NCI-H2107 treated with DMSO at 0.1 percent for 48 hours (cell line): ENCODE measurements around the gene RPL41.

ENCODE experiments used
- DNase-seq: peaks from one replicate; lab custom pipeline; 2025; ENCODE audit not compliant: unreplicated experiment; lab: John Stamatoyannopoulos, UW

The RPL41 gene

DNA sequence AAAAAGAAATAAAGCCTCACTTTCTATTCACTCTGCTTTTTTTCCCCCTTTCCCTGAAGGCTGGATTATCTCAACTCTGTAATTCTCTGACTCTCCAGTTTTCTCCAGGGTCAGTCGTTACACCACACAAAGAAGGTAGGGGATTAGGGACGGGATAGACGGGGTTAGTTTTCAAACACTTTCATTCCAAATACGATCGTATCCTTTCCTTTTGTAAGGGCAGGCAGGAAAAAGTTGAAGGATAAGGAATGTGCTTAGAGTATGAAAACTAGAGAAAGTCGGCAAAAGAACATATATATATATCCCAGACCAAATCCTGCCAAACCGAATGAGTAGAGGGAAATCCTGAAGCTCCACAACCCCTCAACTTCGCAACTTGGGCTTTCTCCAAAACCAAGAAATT, 11.1 kb downstream of the RPL41 start:
- no peak for DNase-seq

DNA sequence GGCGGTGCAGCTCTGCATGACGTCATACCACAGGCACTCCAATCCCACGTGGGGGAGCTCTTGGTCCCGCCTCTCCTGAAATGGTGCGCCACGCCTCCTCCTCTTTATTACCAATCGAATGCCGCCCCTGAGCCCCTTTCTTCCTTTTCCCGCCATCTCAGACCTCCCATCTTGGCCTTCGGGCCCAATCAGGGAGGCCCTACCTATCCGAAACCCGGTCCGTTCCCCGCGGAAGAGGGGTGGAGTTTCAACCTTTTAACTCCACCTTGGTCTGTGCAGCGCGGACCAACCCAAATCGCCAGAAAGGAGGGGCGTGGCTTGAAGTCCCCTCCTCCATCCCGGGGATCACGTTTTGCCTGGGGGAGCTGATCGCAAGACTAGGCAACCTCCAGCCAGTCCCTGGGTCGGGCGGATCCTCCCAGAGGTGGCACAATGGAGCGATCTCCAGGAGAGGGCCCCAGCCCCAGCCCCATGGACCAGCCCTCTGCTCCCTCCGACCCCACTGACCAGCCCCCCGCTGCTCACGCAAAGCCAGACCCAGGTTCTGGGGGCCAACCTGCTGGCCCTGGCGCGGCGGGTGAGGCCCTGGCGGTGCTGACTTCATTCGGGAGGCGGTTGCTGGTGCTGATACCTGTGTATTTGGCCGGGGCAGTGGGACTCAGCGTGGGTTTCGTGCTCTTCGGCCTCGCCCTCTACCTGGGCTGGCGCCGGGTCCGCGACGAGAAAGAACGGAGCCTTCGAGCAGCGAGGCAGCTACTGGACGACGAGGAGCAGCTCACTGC, 11.6 kb downstream of the RPL41 start, which contains the start of gene ESYT1:
ESYT1 (plus strand) TSS at position 380 of the 782 bp plus-strand sequence; CDS start at position 433, 53 bp downstream.
- DNase-seq = peak; percentile 99

DNA sequence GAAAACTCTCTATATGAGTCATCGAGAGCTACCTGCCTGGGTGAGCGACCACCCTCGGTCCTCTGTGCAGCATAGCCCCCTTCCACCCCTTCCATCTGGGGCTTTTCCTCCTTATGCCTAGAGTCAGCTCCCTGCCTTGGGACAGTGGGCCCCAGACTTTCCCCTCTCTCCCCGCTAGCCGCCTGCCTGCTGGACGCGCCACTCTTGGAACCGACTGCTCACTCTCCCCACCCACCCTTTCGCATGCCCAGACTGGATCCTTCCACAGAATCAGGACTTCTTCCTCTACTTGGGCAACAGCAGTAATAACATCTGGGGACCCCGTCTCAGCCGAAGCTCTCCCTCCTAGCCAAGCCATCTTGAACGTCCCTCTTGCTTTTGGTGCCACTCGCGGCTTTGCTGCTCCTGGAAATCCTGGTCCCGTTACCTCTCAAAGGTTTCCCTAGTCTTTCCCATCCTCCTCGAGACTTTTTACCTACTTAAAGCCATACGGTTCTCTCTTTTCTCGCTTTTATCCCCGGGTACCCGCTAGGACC, 12.3 kb downstream of the RPL41 start:
- DNase-seq = no peak

DNA sequence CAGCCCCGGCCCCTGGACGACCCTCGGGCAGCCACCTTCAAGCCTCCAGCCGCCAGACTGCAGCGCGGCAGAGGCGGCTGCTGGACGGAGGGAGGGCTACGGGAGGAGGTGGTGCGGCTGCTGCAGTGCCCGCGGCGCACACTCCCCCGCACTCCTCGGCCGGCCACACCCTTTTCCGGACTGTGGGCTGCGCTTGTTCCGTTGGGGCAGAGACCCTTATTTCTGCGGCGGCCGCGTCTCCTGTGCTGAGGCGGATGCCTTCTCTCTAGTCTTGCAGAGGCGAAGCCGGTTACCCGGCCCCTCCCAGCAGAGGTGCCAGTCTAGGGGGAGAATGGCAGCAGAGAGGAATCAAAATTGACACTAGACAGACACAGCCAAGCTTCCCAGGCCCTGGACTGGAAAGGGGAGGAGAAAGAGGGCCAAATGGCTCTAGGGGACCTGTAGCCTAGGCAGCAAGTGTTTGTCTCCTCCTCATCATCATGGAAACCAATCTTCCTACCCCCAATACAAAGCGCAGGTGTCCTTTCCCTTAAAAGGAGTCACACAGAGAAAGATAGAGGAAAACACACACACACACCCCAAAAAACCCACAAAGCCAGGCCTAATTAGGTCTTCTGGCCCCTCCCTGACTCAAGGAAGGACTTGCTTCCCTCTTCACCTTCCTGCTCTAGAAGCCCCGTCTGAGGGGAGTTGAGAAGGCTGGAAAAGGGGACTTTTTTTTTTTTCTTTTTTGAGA, 12.9 kb downstream of the RPL41 start:
- no peak for DNase-seq

DNA sequence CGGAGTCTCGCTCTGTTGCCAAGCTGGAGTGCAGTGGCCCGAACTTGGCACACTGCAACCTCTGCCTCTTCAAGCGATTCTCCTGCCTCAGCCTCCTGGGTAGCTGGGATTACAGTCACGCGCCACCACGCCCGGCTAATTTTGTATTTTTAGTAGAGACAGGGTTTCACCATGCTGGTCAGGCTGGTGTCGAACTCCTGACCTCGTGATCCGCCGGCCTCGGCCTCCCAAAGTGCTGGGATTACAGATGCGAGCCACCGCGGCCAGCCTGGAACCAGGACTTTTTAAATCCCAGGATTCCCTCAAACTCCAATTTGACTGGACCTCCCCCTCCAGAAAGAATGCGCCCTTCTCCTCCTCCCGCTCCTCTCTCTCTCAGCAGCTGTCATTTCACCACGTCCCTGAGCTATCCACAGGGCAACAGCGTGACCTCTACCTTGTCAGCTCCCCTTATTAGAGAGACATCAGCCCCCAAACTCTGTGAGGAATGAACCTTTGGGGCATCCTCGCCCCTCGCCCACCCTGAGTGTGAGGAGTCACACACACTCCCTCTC, 13.6 kb downstream of the RPL41 start:
- DNase-seq = no peak

DNA sequence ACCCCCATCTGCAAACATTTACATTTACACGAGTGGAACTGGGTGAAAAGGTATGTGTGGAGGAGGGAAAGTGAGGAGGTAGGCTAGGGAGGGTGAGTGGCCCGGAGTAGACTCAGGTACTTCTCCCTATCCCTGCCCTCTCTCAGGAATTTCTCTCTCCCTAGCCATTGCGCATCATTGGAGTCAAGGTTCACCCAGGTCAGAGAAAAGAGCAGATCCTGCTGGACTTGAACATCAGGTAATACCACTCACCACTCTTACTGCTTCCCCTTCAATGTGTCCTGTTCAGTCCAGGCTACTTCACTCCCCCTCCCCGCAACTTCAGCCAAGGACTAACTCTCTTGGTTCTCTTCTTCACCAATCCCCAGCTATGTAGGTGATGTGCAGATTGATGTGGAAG, 14.4 kb downstream of the RPL41 start:
- no peak for DNase-seq

DNA sequence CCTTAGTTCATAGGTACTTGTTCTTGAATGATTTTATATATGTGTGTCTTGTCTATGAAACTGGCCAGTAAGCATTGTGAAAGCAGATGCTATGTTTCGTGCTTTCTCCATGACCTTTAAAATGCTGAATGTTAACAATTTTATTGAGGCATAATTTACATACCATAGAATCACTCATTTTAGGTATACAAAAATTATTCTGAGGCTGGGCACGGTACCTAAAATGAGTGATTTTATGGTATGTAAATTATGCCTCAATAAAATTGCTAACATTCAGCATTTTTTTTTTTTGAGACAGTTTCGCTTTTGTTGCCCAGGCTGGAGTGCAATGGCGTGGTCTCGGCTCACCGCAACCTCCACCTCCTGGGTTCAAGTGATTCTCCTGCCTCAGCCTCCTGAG, 18.5 kb downstream of the RPL41 start:
- no peak for DNase-seq

DNA sequence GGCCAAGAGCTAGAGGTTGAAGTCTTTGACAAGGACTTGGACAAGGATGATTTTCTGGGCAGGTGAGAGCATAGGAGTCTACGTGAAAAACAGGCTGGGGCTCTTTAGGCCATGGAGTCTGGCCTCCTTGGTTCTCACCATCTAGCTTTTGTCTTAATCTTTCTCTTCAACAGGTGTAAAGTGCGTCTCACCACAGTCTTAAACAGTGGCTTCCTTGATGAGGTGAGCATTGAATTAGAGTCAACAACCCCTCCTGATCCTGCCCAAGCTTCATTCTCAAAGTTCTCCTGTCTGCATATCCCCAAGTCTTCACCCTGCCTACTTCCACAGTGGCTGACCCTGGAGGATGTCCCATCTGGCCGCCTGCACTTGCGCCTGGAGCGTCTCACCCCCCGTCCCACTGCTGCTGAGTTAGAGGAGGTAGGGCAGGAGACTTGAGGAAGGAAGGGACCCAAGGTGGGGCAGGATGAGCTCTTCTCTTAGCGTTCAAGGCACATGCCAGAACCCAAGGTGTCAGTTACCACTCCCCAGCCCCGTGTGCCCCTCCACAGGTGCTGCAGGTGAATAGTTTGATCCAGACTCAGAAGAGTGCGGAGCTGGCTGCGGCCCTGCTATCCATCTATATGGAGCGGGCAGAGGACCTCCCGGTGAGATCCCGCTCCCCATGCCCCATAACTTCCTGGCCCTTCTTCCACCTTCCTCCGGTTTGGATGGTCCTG, 21.6 kb downstream of the RPL41 start:
- no peak for DNase-seq

DNA sequence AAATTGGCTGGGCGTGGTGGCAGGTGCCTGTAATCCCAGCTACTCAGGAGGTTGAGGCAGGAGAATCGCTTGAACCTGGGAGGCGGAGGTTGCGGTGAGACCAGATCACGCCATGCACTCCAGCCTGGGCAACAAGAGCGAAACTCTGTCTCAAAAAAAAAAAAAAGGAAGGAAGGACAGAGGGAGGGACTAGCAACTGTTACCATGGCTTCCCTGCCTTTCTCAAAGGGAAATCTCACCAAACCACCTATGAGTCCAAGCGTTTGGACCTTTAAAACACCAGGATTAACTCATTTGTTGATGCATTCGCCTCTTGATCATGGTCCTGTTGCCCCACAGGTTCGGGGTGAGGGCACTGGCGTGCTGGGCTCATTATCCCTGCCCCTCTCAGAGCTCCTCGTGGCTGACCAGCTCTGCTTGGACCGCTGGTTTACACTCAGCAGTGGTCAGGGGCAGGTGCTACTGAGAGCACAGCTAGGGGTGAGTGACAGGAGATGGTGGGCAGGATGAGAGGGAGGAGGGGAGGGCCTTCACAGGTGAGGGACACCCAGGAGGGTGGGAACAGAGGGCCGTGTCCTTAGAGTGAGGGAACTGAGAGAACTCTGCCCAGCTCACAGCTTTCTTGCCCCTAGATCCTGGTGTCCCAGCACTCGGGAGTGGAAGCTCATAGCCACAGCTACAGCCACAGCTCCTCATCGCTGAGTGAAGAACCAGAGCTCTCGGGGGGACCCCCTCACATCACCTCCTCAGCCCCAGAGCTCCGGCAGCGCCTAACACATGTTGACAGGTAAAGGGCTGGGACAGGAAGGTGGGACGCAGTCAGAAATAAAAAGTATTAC, 25.7 kb downstream of the RPL41 start:
- DNase-seq = no peak

DNA sequence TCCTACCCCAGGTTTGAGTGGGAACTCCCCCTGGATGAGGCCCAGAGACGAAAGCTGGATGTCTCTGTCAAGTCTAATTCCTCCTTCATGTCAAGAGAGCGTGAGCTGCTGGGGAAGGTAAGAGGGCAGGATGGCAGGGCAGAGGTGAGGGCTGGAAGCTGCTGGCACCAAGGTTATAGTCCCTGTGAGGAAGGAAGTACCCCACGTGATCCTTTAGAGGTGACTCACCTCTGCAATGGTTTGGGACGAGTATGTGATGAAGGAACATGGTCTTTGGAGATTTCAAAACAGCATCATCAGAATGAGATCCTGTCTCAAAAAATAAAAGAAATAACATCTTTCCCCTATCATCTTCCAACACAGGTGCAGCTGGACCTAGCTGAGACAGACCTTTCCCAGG, 26.8 kb downstream of the RPL41 start:
- no peak for DNase-seq

DNA sequence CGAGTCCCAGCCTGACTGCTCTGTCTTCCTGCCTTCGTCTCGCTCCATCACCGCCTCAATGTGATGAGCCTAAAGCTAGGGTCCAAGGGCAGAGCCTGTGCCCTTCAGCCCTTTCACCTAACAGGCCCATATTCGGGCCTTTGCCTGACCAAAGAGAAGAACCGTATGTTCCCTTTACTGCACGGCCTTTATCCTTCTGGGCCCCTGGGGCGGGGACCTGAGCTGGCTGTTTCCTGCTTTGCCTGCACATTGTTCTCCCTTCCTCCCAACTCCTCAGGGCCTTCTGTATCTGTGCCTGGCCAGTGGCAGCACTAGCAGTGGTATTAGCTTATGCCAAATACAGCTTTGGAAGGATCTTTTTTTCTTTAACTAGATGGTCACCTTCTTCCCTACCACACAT, 27.4 kb downstream of the RPL41 start:
- no peak for DNase-seq

DNA sequence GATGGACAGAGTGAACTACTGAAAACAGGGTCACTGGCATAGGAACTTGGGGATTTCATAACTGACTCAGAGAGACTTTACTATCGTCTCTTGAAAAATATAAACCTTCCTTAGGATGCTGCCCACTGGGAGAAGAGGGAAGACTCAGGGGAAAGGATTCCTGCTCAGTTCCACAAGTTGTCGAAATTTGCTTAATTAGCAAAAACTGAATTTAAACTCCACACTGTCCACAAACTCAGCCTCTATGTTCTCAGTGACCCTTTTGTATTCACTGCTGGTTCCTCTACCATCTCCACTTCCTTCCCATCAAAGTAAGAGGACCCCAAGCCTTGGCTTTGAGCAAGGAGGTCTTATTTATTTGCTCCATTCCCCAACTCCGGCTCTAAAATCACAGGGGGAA, 28.8 kb downstream of the RPL41 start:
- no peak for DNase-seq

DNA sequence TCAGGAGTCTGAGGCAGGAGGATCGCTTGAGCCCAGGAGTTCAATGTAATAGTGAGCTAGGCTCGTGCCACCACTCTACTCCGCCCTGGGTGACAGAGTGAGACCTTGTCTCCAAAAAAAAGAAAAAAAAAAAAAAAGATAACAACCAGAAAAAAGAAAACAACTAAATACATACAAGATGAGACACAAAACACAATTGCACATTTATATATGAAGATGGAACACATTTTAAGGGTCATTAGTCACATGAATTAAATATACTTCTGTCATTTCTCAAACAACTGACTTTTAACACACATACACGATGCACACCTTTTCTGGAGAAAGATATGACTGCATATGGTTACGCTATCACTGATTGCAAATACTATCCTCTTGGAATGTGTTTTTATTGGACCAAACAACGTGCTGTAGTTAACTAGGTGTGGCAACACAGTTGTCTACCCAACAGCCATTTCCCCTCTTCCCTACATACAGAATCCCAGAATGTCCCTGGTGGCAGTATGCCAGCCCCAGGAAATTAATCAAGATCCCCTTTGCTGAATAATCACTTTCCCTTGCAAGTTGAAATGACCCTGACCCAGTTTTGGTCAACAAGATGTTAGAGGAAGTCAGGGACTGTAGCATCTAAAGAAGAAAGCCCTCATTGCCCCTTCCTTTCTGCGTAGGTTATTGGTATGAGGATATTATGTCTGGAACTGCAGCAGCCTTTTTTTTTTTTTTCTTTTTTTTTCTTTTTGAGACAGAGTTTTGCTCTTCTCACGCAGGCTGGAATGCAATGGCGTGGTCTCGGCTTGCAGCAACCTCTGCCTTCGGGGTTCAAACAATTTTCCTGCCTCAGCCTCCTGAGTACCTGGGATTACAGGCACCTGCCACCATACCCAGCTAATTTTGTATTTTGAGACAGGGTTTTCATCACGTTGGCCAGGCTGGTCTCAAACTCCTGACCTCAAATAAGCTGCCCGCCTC, 30.3 kb downstream of the RPL41 start:
- no peak for DNase-seq

DNA sequence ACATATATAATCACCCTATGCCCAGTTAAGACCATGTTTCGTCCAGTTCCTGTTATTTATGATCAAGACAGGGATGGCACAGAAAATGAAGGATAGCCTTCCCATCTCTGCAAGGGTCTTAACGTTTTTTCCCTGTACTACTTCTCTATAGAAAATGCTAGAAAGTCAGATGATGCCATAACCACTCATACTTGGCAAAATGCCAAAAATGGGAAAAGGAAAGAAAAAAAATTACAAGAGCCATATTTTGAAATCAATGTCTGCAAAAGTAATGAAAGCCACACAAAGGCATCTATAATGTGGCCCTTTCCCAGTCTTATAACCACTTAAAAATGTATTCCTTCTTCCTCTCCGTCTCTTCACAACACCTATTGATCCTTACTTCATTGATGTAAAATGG, 34.1 kb downstream of the RPL41 start:
- no peak for DNase-seq

DNA sequence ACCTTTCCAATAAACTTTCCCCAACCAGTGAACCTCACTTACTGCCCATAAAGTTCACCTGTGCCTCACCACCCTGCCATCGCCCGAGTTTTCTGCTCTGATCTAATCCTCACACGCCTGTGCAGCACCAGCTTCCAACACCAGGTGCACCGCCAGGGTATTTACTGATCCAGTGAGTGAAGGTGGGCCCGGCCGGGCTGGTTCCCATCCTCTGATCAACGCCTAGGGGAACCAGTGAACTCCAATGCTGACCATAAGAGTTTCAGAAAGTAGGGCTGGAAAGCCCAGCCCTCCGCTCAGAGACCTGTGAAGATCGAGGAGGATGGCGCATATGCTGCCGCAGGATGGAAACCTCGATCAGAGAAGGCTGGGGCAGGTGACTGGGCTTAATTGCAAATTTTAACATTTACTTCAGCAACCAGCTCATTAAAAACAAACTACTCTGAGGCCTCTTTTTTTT, 35.3 kb downstream of the RPL41 start:
- peak; percentile 77 for DNase-seq

DNA sequence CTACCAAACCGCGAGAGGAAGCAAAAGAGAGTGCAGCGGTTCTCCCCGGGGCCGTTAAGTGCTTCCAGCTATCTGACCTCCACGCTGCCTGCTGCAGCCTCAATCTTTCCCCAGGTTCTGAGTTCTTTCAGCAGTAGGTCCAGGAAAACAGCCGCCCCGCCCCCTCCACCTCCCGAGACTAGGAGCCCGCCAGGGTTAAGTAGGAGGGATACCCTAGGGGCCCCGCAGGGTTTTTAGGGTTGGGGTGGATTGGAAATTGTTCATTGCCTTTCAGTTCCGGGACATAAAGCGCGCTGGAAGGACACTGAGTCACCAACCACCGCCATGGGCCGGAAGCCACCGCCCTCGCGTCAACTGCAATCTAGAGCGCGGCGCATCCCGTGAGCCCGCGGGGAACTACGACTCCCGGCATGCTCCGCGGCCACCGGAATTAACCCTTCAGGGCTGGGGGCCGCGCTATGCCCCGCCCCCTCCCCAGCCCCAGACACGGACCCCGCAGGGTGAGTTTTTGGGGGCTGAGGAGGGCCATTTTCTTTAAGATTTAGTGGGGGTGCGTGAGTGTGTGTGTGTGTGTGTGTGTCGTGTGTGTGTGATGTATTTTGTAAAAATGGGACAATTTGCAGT, 35.8 kb downstream of the RPL41 start, which contains the start of gene MYL6B:
MYL6B (plus strand) TSS at position 456 of the 624 bp plus-strand sequence. CDS start 1,332 bp downstream, outside the sequence.
- peak; percentile 93 for DNase-seq

DNA sequence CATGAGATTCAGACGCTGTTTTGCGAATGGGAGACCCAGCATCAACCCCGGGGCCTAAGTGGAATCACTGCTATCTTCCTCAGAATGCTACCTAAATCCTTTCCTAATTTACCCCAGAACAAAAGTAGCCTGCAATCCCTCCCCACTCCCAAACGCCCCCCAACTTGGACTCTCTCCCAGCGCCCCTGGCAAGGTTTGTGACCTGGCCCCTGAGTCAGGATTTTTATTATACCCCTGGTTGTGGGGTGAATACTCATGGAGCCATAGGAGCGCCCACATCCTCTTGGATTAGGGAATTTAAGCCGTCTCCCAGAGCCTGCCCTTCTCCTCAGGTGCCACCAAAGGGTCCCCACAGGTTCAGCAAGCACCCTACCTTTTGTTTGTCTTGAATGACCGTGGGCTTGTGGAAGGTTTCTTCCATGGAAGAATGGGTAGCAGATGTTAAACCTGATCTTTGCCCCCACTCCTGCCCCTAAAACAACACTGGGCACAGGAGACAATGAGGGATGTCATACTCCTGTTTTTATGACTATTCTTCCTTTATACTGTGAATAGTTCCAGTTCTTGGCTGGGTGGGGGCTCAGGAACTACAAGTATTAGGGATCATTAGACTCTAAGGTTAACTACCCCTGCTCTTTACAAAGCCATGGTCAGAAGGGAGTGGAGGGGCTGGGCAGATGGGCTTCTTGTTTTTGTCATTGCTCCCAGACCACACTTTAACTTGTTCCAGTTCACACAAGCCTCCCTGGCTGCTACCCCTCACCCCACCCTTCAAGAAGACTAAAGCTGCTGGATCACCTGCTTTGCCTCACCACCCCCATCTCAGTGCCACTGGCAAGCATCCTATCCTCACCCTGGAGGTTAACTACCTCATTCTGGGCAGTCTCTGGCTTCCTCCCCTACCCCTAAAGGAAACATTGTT, 36.6 kb downstream of the RPL41 start:
- no peak for DNase-seq
